ENCODE measurements around the gene ARFGAP2.

- peak in 1 of 3 donors; percentile 4 for TF ChIP-seq CTCF (IDR thresholded peaks at IDR 0.05)
- TF ChIP-seq POLR2A (IDR thresholded peaks at IDR 0.05), result no peak
Measured at GRCh38 chr11:47161890-47162289, 14.8 kb downstream of the ARFGAP2 start.
